ENCODE measurements around the gene CST5.
"Not testable (repeated sequence)": the region's sequence is repeated elsewhere in the genome, so short reads cannot be mapped to it uniquely, and the experiment has no call there.

The CST5 gene

DNA sequence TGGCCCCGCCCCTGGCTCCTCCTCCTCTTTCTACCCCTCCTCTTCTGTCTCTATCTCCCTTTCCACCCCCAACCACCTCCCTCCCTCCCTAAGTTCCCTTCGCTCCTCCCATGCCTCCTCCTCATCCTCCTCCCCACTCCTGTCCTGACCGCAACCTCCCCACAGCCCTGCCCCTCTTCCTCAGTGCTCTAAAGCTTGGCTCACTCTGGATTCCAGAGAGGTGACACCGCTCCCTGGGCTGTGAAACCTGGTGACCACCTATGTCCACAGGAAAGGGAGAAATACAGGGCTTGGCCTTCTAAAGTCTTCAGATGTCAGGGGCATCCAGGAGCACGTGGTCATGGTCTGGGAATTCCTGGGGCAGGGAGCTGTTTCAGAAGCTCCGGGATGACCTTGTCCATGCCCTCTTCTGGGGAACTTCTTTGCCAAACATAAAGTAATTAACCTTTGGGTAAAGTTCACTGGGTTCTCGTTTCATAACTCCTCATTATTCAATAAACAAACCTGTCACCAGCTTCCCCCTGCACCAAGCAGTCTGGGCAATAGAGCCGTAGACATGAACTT is 345 bp upstream of the CST5 start:
- no peak for TF ChIP-seq Cebpa-rat (IDR thresholded peaks at IDR 0.05)
- Histone ChIP-seq H3K9me3 (replicated peaks in 1 of 11) (no peaks in the 10 kb centered on the region), H3K36me3 (no peaks in the 10 kb centered on the region), H3K27ac (no peak overlapping the region), H3K4me2 (no peak overlapping the region), H3K4me1 (peaks cover 2 to 29% (median 18%) of the 10 kb centered on the region in 10 experiments; a peak in 19 of 20 replicates), H3K4me3 (no peak overlapping the region), H4K20me1 (no peaks in the 10 kb centered on the region), H3K27me3 (no peaks in the 10 kb centered on the region), H3K9ac (no peak overlapping the region)

DNA sequence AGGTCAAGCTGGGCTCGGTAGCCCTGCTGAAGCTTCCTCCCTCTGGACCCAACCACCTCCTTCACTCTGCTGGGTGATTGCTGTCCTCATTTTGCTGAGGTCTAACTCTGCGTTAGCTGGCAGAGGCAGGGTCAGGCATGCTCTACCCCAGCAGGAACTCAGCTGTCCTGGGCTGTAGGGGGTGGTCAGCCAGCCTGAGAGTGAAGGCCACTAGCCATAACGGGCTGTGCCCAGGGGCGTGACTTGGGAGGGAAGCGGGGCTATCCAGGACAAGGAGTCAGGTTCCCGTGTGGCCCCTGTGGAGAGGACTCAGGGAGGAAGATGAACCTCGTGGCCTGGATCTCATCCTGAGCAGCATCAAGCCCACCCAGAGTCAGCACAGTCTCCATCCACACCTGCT is 761 bp downstream of the CST5 start:
- Histone ChIP-seq H3K4me1 (peaks cover 8 to 35% (median 27%) of the 10 kb centered on the region in 10 experiments; a peak in 19 of 20 replicates), H3K4me3 (no peak overlapping the region), H3K9ac (no peak overlapping the region), H4K20me1 (no peaks in the 10 kb centered on the region), H3K27me3 (no peaks in the 10 kb centered on the region), H3K4me2 (no peak overlapping the region), H3K9me3 (replicated peaks in 1 of 11) (no peaks in the 10 kb centered on the region), H3K27ac (no peak overlapping the region), H3K36me3 (no peaks in the 10 kb centered on the region)
- TF ChIP-seq Cebpa-rat (IDR thresholded peaks at IDR 0.05), result no peak

DNA sequence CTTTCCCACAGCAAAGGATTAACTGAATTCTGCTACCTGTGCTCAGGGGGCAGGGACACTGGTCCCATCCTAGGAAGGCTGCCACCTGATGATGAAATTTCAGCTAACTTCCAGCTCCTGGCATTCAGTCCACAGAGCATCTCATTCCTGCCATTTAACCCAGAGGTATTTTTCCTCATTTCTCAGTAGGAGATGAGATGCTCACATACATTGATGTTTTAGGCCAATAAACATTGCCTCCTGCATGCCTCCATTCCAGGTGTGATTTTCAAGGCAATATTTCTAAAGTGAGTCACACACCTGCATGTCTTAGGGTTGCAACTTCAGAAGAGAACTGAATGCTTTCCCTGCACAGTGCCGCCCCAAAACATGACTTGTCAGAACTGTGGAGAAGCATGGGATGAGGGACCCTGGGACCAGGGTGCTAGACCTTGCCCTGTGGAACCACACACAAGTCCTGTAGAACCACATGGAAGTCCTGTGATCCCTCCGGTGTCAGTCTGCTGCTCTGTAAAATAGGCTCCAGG is 1.5 kb downstream of the CST5 start:
- not testable (repeated sequence) for H3K9ac ChIP-seq; H3K9me3 ChIP-seq (replicated peaks in 1 of 11); H3K4me2 ChIP-seq; H3K36me3 ChIP-seq; H3K27me3 ChIP-seq; H3K27ac ChIP-seq; H3K4me3 ChIP-seq; H4K20me1 ChIP-seq
- peaks cover 8 to 36% (median 28%) of the 10 kb centered on the region in 10 experiments; a peak in 19 of 20 replicates for H3K4me1 ChIP-seq

DNA sequence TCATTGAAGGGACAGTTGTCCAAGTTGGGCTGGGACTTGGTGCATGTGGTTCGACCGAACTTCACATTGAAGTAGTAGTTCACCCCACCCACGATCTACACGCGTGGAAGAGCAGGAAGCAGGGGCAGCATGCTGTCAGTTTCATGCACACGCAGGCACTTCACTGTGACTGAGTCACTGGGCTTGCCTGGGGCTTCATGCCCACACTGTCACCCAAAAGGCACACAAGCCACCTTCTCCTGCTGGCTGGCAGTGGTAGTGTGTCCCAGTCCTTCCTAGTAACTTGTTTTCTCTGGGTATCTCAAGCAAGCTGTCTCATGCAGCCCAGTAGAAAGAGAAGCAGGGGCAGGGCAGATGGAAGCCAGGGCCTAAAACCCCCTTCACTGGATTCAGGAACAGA is 2.0 kb downstream of the CST5 start:
- Histone ChIP-seq H4K20me1 (no peaks in the 10 kb centered on the region), H3K4me2 (no peak overlapping the region), H3K36me3 (no peaks in the 10 kb centered on the region), H3K27ac (no peak overlapping the region), H3K9me3 (replicated peaks in 1 of 11) (no peaks in the 10 kb centered on the region), H3K4me3 (no peak overlapping the region), H3K4me1 (peaks cover 8 to 41% (median 29%) of the 10 kb centered on the region in 10 experiments; a peak in 19 of 20 replicates), H3K9ac (no peak overlapping the region), H3K27me3 (no peaks in the 10 kb centered on the region)
- no peak for TF ChIP-seq Cebpa-rat (IDR thresholded peaks at IDR 0.05)

DNA sequence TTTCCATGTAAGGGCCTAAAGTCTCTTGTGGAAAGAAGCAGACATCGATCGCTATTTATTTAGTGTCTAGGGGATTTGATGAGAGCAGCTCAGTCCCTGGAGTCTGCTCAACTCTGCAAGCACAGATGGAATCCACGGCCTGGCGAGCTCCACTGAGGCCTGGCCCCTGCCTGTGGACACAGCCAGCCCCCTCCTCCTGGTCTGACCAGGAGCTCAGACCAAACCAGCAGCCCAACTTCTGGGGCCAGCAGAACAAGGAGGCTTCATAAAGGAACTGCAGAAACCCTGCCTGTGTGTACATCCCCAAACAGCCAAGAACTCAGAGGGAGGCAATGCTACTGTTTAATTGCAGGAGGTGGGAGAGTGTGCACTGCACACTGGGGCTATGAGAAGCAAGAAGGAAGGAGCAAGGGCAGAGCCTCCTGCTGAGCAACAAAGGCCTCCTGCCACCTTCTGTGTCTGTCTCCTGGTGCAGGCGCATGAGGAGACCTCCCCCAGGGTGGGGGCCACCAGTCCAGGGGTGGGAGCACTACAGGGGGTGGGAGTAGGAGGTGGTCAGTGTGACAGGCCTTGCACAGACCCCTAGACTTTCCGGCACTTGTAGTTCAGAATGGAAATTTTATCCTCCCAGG is 3.8 kb downstream of the CST5 start:
- peak overlapping the region in 4 of 11 experiments; percentile 17 to 39 (median 30); a peak in 4 of 22 replicates for H3K27ac ChIP-seq
- H3K9ac ChIP-seq, result 0 out of 22 replicates have a peak overlapping the region, but pooled peaks of 1 of the 11 experiments have one; percentile 24
- no peaks in the 10 kb centered on the region for H3K36me3 ChIP-seq
- peaks cover 8 to 42% (median 29%) of the 10 kb centered on the region in 10 experiments; a peak in 19 of 20 replicates for H3K4me1 ChIP-seq
- no peaks in the 10 kb centered on the region for H3K9me3 ChIP-seq (replicated peaks in 1 of 11)
- H3K27me3 ChIP-seq, result no peaks in the 10 kb centered on the region
- H3K4me3 ChIP-seq, result no peak overlapping the region
- peak overlapping the region in 8 of 11 experiments; percentile 71 to 88 (median 78); a peak in 13 of 22 replicates for H3K4me2 ChIP-seq
- no peaks in the 10 kb centered on the region for H4K20me1 ChIP-seq
- TF ChIP-seq Cebpa-rat (IDR thresholded peaks at IDR 0.05), result no peak

DNA sequence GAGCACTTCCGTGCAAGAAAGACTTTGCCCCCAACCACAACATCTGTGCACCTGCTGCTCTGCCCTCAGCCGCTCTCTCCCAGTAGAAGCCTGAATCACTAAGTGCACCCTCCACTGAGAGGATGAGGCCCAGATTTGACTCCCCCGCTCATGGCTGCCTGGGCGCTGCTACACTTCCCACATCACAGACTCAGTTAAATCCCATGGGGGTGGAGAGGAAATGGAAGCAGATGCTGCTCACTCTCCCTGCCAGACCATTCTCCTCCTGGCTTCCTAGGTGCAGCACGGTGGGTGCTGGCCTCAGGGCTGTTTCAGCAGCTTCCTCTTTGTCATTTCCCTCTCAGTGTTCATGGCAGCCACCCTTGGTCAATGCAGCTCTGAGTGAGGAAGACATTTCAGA is 4.8 kb downstream of the CST5 start:
- no peak for TF ChIP-seq Cebpa-rat (IDR thresholded peaks at IDR 0.05)
- Histone ChIP-seq H3K9ac (no peak overlapping the region), H3K9me3 (replicated peaks in 1 of 11) (no peaks in the 10 kb centered on the region), H4K20me1 (no peaks in the 10 kb centered on the region), H3K4me1 (peaks cover 8 to 42% (median 29%) of the 10 kb centered on the region in 10 experiments; a peak in 19 of 20 replicates), H3K27ac (peak overlapping the region in 3 of 11 experiments; percentile 21 to 46 (median 39); a peak in 5 of 22 replicates), H3K36me3 (no peaks in the 10 kb centered on the region), H3K27me3 (no peaks in the 10 kb centered on the region), H3K4me2 (peak overlapping the region; percentile 34 to 88 (median 72)), H3K4me3 (no peak overlapping the region)

DNA sequence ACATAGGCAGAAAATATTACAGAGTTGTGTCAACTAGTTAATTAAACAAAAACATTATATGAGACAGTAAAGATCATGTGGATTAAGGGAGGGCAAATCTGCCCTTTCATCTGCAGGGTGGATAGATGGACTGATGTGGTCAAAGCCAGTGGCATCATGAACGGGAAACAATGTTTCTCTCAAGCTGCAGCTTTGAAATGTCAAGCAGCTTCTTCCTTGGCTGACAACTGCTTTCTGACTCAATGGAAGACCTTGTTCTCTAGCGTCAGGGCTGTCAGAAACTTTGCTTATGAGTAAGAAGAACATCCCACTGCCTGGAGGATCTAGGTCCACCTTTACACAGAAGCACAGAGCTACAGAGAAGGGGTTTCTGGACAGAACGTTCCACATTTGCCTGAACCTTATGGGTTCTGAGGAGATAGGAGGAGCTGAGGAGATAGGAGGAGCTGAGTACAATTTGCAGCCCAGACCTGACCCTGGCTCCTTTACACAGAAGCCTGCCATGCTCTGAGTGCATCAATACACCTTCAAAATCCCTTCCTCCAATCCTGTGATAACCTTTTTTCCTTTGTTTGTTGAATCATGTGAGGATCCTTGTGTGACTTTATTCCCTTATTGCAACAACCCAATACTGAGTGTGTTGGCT is 6.1 kb downstream of the CST5 start:
- Histone ChIP-seq H4K20me1 (no peaks in the 10 kb centered on the region), H3K9ac (no peak overlapping the region), H3K9me3 (replicated peaks in 1 of 11) (no peaks in the 10 kb centered on the region), H3K27ac (no peak overlapping the region), H3K4me1 (peaks cover 8 to 42% (median 29%) of the 10 kb centered on the region in 10 experiments; a peak in 19 of 20 replicates), H3K4me2 (peak overlapping the region in 8 of 11 experiments; percentile 71 to 88 (median 78); a peak in 15 of 22 replicates), H3K27me3 (no peaks in the 10 kb centered on the region), H3K4me3 (no peak overlapping the region), H3K36me3 (no peaks in the 10 kb centered on the region)
- TF ChIP-seq Cebpa-rat (IDR thresholded peaks at IDR 0.05), result no peak

DNA sequence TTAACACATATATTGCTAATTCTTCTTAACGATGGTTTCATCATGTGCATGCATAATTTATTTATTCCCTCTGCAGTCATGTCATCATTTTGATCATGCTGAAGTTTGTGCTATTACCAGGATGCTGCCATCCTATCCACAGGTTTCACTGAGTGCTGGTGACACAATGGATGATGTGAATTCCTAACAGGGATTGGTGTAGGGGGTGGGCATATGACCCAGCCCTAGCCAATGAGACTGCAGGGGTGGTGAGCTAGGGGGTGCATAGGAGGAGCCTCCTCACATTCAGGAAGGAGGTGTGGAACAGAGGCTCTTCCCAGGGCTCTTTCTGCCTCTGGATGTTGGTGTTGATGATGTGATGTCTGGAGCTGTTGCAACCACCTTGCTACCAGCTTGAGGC is 7.5 kb downstream of the CST5 start:
- no peak overlapping the region for H3K9ac ChIP-seq
- TF ChIP-seq Cebpa-rat (IDR thresholded peaks at IDR 0.05), result no peak
- no peak overlapping the region for H3K4me2 ChIP-seq
- H3K4me3 ChIP-seq, result no peak overlapping the region
- H3K9me3 ChIP-seq (replicated peaks in 1 of 11), result no peaks in the 10 kb centered on the region
- H3K36me3 ChIP-seq, result no peaks in the 10 kb centered on the region
- no peaks in the 10 kb centered on the region for H3K27me3 ChIP-seq
- H4K20me1 ChIP-seq, result no peaks in the 10 kb centered on the region
- H3K4me1 ChIP-seq, result peaks cover 8 to 45% (median 32%) of the 10 kb centered on the region in 10 experiments; a peak in 19 of 20 replicates
- H3K27ac ChIP-seq, result no peak overlapping the region

DNA sequence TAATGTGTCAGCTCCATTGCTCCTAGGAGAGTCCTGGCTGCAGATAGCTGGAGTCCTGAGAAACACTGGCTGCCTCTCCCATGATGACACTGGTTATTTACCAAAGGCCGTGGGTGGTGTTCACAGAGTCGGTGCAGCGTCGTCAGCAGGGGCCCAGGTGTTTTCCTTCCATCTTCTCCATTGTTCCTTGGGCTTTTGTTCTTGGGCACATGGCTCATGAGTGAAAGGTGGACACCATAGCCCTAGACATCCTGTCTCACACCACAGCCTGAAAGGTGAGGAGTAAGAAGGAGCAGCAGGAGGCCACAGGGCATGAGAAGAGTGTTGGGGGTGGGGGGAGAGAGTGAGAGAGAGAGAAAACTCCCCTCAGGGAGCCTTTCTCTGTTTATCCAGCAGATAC is 9.1 kb downstream of the CST5 start:
- no peak for TF ChIP-seq Cebpa-rat (IDR thresholded peaks at IDR 0.05)
- no peak overlapping the region for H3K27ac ChIP-seq
- H3K9ac ChIP-seq, result no peak overlapping the region
- H3K4me2 ChIP-seq, result no peak overlapping the region
- H4K20me1 ChIP-seq, result no peaks in the 10 kb centered on the region
- H3K4me1 ChIP-seq, result peaks cover 8 to 37% (median 31%) of the 10 kb centered on the region in 10 experiments; a peak in 19 of 20 replicates
- H3K27me3 ChIP-seq, result no peaks in the 10 kb centered on the region
- no peaks in the 10 kb centered on the region for H3K9me3 ChIP-seq (replicated peaks in 1 of 11)
- H3K36me3 ChIP-seq, result no peaks in the 10 kb centered on the region
- no peak overlapping the region for H3K4me3 ChIP-seq

Measured in BLaER1 treated with 17β-estradiol and CSF1 and Interleukin-3, amounts not matched to agents 10 nM and 100 nM (cell line).